HEK293 (cell line): ENCODE data around the gene OPN1MW3.

Experiments used
- CTCF ChIA-PET: fragments of 350-600 bp; formaldehyde crosslinking; extraction: SDS; loops from one replicate; lab custom pipeline; 2021; ENCODE audit warnings: antibody characterized with exemption; lab: Yijun Ruan, JAX
- POLR2A ChIA-PET: fragments of 300-600 bp; formaldehyde crosslinking; extraction: SDS; loops from one replicate; lab custom pipeline; 2020; ENCODE audit warnings: antibody characterized with exemption, inconsistent platforms; lab: Yijun Ruan, JAX
- H3K27ac ChIP-seq: fragments of 200-500 bp; sonication (Bioruptor generic); 2 replicates; pipeline ENCODE4 v1.5.1; 2014; ENCODE audit warnings: low read depth, low read length, control low read depth, inconsistent platforms; ENCODE audit errors: extremely low read depth
- H3K36me3 ChIP-seq, 2 experiments: fragments of 200-500 bp in 1 of 2; sonication (Bioruptor generic) in 1 of 2; 1 replicate in 1 of 2; 2 replicates in 1 of 2; pipeline ENCODE4 v1.5.1; 2014 to 2017; ENCODE audit warnings: inconsistent platforms in 2 of 2, low read length in 2 of 2; ENCODE audit not compliant: control insufficient read depth in 2 of 2, insufficient read depth in 1 of 2
- H3K4me1 ChIP-seq: fragments of 200-500 bp; sonication (Bioruptor generic); 2 replicates; pipeline ENCODE4 v1.5.1; 2014; ENCODE audit warnings: mild to moderate bottlenecking, low read length, inconsistent platforms; ENCODE audit not compliant: control insufficient read depth, insufficient read depth
- H3K4me3 ChIP-seq: 2 replicates; pipeline ENCODE4 v1.5.1; 2011; ENCODE audit warnings: low read depth, mild to moderate bottlenecking, control low read depth, low read length, moderate library complexity
- H3K9me3 ChIP-seq: fragments of 200-500 bp; sonication (Bioruptor generic); 2 replicates; pipeline ENCODE4 v1.5.1; 2014; ENCODE audit warnings: low read depth, low read length, inconsistent platforms; ENCODE audit not compliant: control insufficient read depth, insufficient read depth
- GLI4 ChIP-seq: fragments of 450-650 bp; formaldehyde crosslinking; IDR thresholded peaks from 2 replicates; pipeline ENCODE4 v1.5.1; 2016; ENCODE audit warnings: missing biosample characterization, missing genetic modification characterization
- ZNF121 ChIP-seq: fragments of 450-650 bp; formaldehyde crosslinking; IDR thresholded peaks from 2 replicates; pipeline ENCODE4 v1.5.1; 2016; ENCODE audit warnings: missing biosample characterization, missing genetic modification characterization
- ZNF146 ChIP-seq: fragments of 450-650 bp; formaldehyde crosslinking; IDR thresholded peaks from 2 replicates; pipeline ENCODE4 v1.5.1; 2016; ENCODE audit warnings: missing biosample characterization, missing genetic modification characterization
- ZNF169 ChIP-seq: fragments of 450-650 bp; formaldehyde crosslinking; IDR thresholded peaks from 2 replicates; pipeline ENCODE4 v1.5.1; 2016; ENCODE audit warnings: missing biosample characterization, missing genetic modification characterization
- ZNF23 ChIP-seq: fragments of 450-650 bp; formaldehyde crosslinking; IDR thresholded peaks from 2 replicates; pipeline ENCODE4 v1.5.1; 2016; ENCODE audit warnings: missing biosample characterization, missing genetic modification characterization, borderline replicate concordance
- ZNF239 ChIP-seq: fragments of 450-650 bp; formaldehyde crosslinking; IDR thresholded peaks from 2 replicates; pipeline ENCODE4 v1.5.1; 2016; ENCODE audit warnings: missing biosample characterization, missing genetic modification characterization
- ZNF24 ChIP-seq: fragments of 450-650 bp; formaldehyde crosslinking; IDR thresholded peaks from 2 replicates; pipeline ENCODE4 v1.5.1; 2016; ENCODE audit warnings: missing biosample characterization, missing genetic modification characterization
- ZNF302 ChIP-seq: fragments of 450-650 bp; formaldehyde crosslinking; IDR thresholded peaks from 2 replicates; pipeline ENCODE4 v1.5.1; 2016; ENCODE audit warnings: missing biosample characterization, missing genetic modification characterization, low read depth
- ZNF354C ChIP-seq: fragments of 450-650 bp; formaldehyde crosslinking; IDR thresholded peaks from 2 replicates; pipeline ENCODE4 v1.5.1; 2016; ENCODE audit warnings: missing biosample characterization, missing genetic modification characterization, low read depth, borderline replicate concordance
- ZNF37A ChIP-seq: fragments of 450-650 bp; IDR thresholded peaks from 2 replicates; pipeline ENCODE4 v1.5.1; 2018; ENCODE audit warnings: missing biosample characterization, missing genetic modification characterization
- ZNF423 ChIP-seq: fragments of 450-650 bp; formaldehyde crosslinking; IDR thresholded peaks from 2 replicates; pipeline ENCODE4 v1.5.1; 2016; ENCODE audit warnings: missing biosample characterization, missing genetic modification characterization
- ZNF600 ChIP-seq: fragments of 450-650 bp; formaldehyde crosslinking; IDR thresholded peaks from 2 replicates; pipeline ENCODE4 v1.5.1; 2016; ENCODE audit warnings: missing biosample characterization, missing genetic modification characterization
- ZNF629 ChIP-seq: fragments of 450-650 bp; formaldehyde crosslinking; IDR thresholded peaks from 2 replicates; pipeline ENCODE4 v1.5.1; 2017; ENCODE audit warnings: missing biosample characterization, missing genetic modification characterization
- ZNF654 ChIP-seq: fragments of 450-650 bp; formaldehyde crosslinking; IDR thresholded peaks from 2 replicates; pipeline ENCODE4 v1.5.1; 2016; ENCODE audit warnings: low read depth, missing biosample characterization, missing genetic modification characterization
- ZNF677 ChIP-seq: fragments of 450-650 bp; IDR thresholded peaks from 2 replicates; pipeline ENCODE4 v1.5.0; 2018; ENCODE audit warnings: missing biosample characterization, mild to moderate bottlenecking, missing genetic modification characterization, moderate library complexity
- ZNF837 ChIP-seq: fragments of 450-650 bp; formaldehyde crosslinking; IDR thresholded peaks from 2 replicates; pipeline ENCODE4 v1.5.1; 2016; ENCODE audit warnings: missing biosample characterization, missing genetic modification characterization
- TF ChIP-seq, protein P1 (sequence below): fragments of 450-650 bp; formaldehyde crosslinking; IDR thresholded peaks from 2 replicates; pipeline ENCODE4 v1.5.1; 2016; ENCODE audit warnings: missing biosample characterization, missing genetic modification characterization
- TF ChIP-seq, protein P2 (sequence below): fragments of 450-650 bp; formaldehyde crosslinking; IDR thresholded peaks from 2 replicates; pipeline ENCODE4 v1.5.1; 2017; ENCODE audit warnings: missing biosample characterization, missing genetic modification characterization
- TF ChIP-seq, protein P3 (sequence below): fragments of 450-650 bp; formaldehyde crosslinking; IDR thresholded peaks from 2 replicates; pipeline ENCODE4 v1.5.1; 2016; ENCODE audit warnings: missing biosample characterization, missing genetic modification characterization
- TF ChIP-seq, protein P4 (sequence below): fragments of 450-650 bp; formaldehyde crosslinking; IDR thresholded peaks from 2 replicates; pipeline ENCODE4 v1.5.1; 2016; ENCODE audit warnings: missing biosample characterization, missing genetic modification characterization

The OPN1MW3 gene

DNA sequence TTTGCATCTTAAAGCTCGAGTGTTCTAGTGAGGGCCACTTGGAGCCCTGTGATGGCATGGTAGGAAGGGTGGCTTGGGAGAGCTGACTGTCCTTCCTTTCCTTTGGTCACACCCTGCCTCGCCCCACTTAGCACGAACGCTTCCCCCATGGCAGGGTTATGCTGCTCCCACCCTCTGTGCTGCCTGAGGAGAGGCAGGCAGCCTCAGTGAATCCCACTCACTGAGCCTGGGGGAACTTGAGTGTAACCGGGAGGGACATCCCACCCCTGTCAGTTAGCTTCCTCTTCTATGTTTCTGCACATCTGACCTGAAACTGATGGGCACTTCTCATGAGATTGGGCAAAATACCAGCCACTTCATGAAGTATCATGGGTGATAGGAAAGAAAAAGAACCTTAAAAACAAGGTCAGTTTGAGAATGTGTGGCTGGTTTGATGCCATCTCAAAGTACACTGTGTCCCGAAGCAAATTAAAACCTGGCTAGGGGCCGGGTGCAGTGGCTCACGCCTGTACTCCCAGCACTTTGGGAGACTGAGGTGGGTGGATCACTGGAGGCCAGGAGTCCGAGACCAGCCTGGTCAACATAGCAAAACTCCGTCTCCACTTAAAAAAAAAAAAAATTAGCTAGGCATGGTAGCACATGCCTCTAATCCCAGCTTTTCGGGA is 48.3 kb downstream of the OPN1MW3 start (continued):
- TF ChIP-seq, protein P1, sequence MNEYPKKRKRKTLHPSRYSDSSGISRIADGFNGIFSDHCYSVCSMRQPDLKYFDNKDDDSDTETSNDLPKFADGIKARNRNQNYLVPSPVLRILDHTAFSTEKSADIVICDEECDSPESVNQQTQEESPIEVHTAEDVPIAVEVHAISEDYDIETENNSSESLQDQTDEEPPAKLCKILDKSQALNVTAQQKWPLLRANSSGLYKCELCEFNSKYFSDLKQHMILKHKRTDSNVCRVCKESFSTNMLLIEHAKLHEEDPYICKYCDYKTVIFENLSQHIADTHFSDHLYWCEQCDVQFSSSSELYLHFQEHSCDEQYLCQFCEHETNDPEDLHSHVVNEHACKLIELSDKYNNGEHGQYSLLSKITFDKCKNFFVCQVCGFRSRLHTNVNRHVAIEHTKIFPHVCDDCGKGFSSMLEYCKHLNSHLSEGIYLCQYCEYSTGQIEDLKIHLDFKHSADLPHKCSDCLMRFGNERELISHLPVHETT (tag by site-specific recombination) = no peak
- no peak for TF ChIP-seq ZNF600 (tag by site-specific recombination)
- no peak for TF ChIP-seq ZNF629 (tag by site-specific recombination)

DNA sequence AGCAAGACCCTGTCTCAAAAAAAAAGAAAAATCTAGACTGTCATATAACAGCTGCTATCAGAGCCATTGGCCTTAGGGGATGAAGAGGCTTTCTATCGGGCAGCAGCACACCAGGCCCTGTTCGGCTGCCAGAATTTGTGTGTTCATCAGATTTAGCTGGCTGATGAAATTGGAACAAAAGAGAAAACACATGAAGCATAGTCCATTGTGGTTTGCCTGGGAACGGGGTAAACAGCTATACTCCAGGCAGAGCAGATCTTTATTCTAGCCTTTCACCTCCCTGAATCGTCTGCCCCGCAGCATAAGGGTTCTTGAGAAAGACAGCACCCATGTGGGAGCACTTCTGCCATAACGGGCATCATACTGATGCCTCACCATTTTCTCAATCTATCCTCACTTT is 49.8 kb downstream of the OPN1MW3 start:
- H3K27ac ChIP-seq = no peak overlapping the region
- H3K4me3 ChIP-seq = no peak overlapping the region
- CTCF ChIA-PET = interaction anchor here (1.0 to 3.1 kb wide), 5 partner anchors 8 to 168 kb away, joined by 3 to 21 read pairs (median 10); no protein-coding TSS in a partner anchor
- H3K4me1 ChIP-seq = no peaks in the 10 kb centered on the region
- TF ChIP-seq ZNF677 (tag by site-specific recombination) (no peak), ZNF239 (no peak), ZNF23 (tag by site-specific recombination) (no peak), ZNF302 (tag by site-specific recombination) (no peak), ZNF169 (tag by site-specific recombination) (no peak), ZNF354C (tag by site-specific recombination) (no peak), ZNF146 (tag by site-specific recombination) (no peak), ZNF121 (tag by site-specific recombination) (no peak), GLI4 (tag by site-specific recombination) (no peak), ZNF423 (tag by site-specific recombination) (no peak), ZNF24 (tag by site-specific recombination) (no peak), ZNF654 (tag by site-specific recombination) (no peak), ZNF37A (tag by site-specific recombination) (no peak), ZNF837 (tag by site-specific recombination) (no peak)
- TF ChIP-seq, protein P2, sequence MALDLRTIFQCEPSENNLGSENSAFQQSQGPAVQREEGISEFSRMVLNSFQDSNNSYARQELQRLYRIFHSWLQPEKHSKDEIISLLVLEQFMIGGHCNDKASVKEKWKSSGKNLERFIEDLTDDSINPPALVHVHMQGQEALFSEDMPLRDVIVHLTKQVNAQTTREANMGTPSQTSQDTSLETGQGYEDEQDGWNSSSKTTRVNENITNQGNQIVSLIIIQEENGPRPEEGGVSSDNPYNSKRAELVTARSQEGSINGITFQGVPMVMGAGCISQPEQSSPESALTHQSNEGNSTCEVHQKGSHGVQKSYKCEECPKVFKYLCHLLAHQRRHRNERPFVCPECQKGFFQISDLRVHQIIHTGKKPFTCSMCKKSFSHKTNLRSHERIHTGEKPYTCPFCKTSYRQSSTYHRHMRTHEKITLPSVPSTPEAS (tag by site-specific recombination) = no peak
- TF ChIP-seq, protein P3, sequence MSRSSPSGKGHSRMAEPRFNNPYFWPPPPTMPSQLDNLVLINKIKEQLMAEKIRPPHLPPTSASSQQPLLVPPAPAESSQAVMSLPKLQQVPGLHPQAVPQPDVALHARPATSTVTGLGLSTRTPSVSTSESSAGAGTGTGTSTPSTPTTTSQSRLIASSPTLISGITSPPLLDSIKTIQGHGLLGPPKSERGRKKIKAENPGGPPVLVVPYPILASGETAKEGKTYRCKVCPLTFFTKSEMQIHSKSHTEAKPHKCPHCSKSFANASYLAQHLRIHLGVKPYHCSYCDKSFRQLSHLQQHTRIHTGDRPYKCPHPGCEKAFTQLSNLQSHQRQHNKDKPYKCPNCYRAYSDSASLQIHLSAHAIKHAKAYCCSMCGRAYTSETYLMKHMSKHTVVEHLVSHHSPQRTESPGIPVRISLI (tag by site-specific recombination) = no peak
- TF ChIP-seq, protein P4, sequence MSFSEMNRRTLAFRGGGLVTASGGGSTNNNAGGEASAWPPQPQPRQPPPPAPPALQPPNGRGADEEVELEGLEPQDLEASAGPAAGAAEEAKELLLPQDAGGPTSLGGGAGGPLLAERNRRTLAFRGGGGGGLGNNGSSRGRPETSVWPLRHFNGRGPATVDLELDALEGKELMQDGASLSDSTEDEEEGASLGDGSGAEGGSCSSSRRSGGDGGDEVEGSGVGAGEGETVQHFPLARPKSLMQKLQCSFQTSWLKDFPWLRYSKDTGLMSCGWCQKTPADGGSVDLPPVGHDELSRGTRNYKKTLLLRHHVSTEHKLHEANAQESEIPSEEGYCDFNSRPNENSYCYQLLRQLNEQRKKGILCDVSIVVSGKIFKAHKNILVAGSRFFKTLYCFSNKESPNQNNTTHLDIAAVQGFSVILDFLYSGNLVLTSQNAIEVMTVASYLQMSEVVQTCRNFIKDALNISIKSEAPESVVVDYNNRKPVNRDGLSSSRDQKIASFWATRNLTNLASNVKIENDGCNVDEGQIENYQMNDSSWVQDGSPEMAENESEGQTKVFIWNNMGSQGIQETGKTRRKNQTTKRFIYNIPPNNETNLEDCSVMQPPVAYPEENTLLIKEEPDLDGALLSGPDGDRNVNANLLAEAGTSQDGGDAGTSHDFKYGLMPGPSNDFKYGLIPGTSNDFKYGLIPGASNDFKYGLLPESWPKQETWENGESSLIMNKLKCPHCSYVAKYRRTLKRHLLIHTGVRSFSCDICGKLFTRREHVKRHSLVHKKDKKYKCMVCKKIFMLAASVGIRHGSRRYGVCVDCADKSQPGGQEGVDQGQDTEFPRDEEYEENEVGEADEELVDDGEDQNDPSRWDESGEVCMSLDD (tag by site-specific recombination) = no peak
- H3K9me3 ChIP-seq = no peaks in the 10 kb centered on the region
- POLR2A ChIA-PET = no interaction called here
- no peaks in the 10 kb centered on the region for H3K36me3 ChIP-seq
